ENCODE results near the gene ERVV-1. TPM values are rescaled to one million over a fixed set of nuclear protein-coding genes. Genes with fewer than 3 reads are reported as not detected.

The ERVV-1 gene
- total RNA-seq, 1 donor from 2014 or later = not detected

DNA sequence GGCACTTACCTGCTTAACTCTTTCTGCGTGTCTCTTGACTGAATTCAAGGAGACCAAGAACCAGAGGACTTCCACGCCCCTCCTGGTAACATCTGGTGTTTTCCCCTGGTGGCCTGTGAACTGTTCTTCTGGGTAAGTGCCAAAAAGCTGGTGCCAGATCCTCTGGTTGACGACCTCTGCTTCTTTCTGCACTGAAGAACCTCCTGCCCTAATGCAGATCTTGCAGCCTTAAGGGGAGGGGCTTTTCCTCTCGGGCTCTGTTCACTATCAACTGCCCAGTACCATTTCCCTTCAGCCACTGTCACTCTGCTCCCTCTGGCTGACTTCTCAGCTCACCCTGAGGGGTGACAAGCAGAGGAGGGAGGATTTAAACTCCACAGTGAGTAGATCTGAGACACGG is 6.1 kb upstream of the ERVV-1 start:
- peaks cover 3% of the 10 kb centered on the region for H3K9me3 Mint-ChIP-seq (ENCODE audit: unreplicated experiment)

GRCh38 chr19:53008061-53008778 is 5.5 kb upstream of the ERVV-1 start:
- no peak for DNase-seq (ENCODE audit: low read depth)
- Histone ChIP-seq H3K9me3 (ENCODE audit: insufficient read depth, low read depth, low read length) (peaks cover 11% of the 10 kb centered on the region), H3K9ac (ENCODE audit: low read length) (no peak overlapping the region), H3K4me2 (ENCODE audit: low read length) (no peak overlapping the region), H3K4me1 (ENCODE audit: insufficient read depth, low read length) (no peaks in the 10 kb centered on the region), H3K27me3 (ENCODE audit: insufficient read depth, low read length) (no peaks in the 10 kb centered on the region), H3K27ac (ENCODE audit: low read depth, low read length) (no peak overlapping the region), H4K20me1 (ENCODE audit: insufficient read depth, low read length) (no peaks in the 10 kb centered on the region), H3K4me3 (ENCODE audit: insufficient read depth, low read depth, low read length) (no peak overlapping the region), H3K79me2 (ENCODE audit: insufficient read depth, low read length) (no peaks in the 10 kb centered on the region), H3K36me3 (ENCODE audit: insufficient read depth, low read length) (no peaks in the 10 kb centered on the region), H2AFZ (ENCODE audit: low read depth, low read length) (no peak overlapping the region)
- Mint-ChIP-seq H3K9me3 (ENCODE audit: unreplicated experiment) (peaks cover 3% of the 10 kb centered on the region), H3K27me3 (ENCODE audit: low read depth, unreplicated experiment) (no peaks in the 10 kb centered on the region), H3K4me1 (ENCODE audit: low read depth, unreplicated experiment) (peaks cover 2% of the 10 kb centered on the region), H3K4me3 (ENCODE audit: unreplicated experiment) (no peak overlapping the region), H3K36me3 (ENCODE audit: low read depth, unreplicated experiment) (peaks cover 21% of the 10 kb centered on the region), H3K27ac (ENCODE audit: unreplicated experiment) (no peak overlapping the region)
- no peak for FAIRE-seq
- TF ChIP-seq CTCF (IDR thresholded peaks at IDR 0.05; ENCODE audit: insufficient read depth, low read depth, low read length) (no peak), EZH2 (IDR thresholded peaks at IDR 0.05; ENCODE audit: insufficient read depth, low read length) (no peak)

More for the DNA sequence above, 6.1 kb upstream of the ERVV-1 start:
- no peak overlapping the region for H3K4me2 ChIP-seq (ENCODE audit: low read length)
- peaks cover 11% of the 10 kb centered on the region for H3K9me3 ChIP-seq (ENCODE audit: insufficient read depth, low read depth, low read length)
- no peak overlapping the region for H3K9ac ChIP-seq (ENCODE audit: low read length)
- no peaks in the 10 kb centered on the region for H3K27me3 ChIP-seq (ENCODE audit: insufficient read depth, low read length)
- no peak overlapping the region for H3K27ac ChIP-seq (ENCODE audit: low read depth, low read length)
- Mint-ChIP-seq H3K4me1 (ENCODE audit: low read depth, unreplicated experiment) (peaks cover 2% of the 10 kb centered on the region), H3K27me3 (ENCODE audit: low read depth, unreplicated experiment) (no peaks in the 10 kb centered on the region), H3K4me3 (ENCODE audit: unreplicated experiment) (no peak overlapping the region), H3K27ac (ENCODE audit: unreplicated experiment) (no peak overlapping the region), H3K36me3 (ENCODE audit: low read depth, unreplicated experiment) (peaks cover 21% of the 10 kb centered on the region)
- H3K36me3 ChIP-seq (ENCODE audit: insufficient read depth, low read length) = no peaks in the 10 kb centered on the region
- DNase-seq (ENCODE audit: low read depth) (no peak), FAIRE-seq (no peak)
- no peak overlapping the region for H2AFZ ChIP-seq (ENCODE audit: low read depth, low read length)
- no peak overlapping the region for H3K4me3 ChIP-seq (ENCODE audit: insufficient read depth, low read depth, low read length)
- H3K4me1 ChIP-seq (ENCODE audit: insufficient read depth, low read length) = no peaks in the 10 kb centered on the region
- no peaks in the 10 kb centered on the region for H3K79me2 ChIP-seq (ENCODE audit: insufficient read depth, low read length)
- no peaks in the 10 kb centered on the region for H4K20me1 ChIP-seq (ENCODE audit: insufficient read depth, low read length)
- TF ChIP-seq CTCF (IDR thresholded peaks at IDR 0.05; ENCODE audit: insufficient read depth, low read depth, low read length) (no peak), EZH2 (IDR thresholded peaks at IDR 0.05; ENCODE audit: insufficient read depth, low read length) (no peak)

- H3K4me2 ChIP-seq (ENCODE audit: low read length) = no peak overlapping the region
- no peaks in the 10 kb centered on the region for H3K27me3 Mint-ChIP-seq (ENCODE audit: low read depth, unreplicated experiment)
- H3K9me3 Mint-ChIP-seq (ENCODE audit: unreplicated experiment) = peaks cover 9% of the 10 kb centered on the region
- H3K9me3 ChIP-seq (ENCODE audit: insufficient read depth, low read depth, low read length) = peaks cover 4% of the 10 kb centered on the region
- H3K4me1 Mint-ChIP-seq (ENCODE audit: low read depth, unreplicated experiment) = peaks cover 2% of the 10 kb centered on the region
- no peak overlapping the region for H3K27ac ChIP-seq (ENCODE audit: low read depth, low read length)
- no peaks in the 10 kb centered on the region for H3K4me1 ChIP-seq (ENCODE audit: insufficient read depth, low read length)
- H3K27me3 ChIP-seq (ENCODE audit: insufficient read depth, low read length) = no peaks in the 10 kb centered on the region
- no peak overlapping the region for H2AFZ ChIP-seq (ENCODE audit: low read depth, low read length)
- peaks cover 19% of the 10 kb centered on the region for H3K36me3 Mint-ChIP-seq (ENCODE audit: low read depth, unreplicated experiment)
- H3K4me3 Mint-ChIP-seq (ENCODE audit: unreplicated experiment) = no peak overlapping the region
- no peaks in the 10 kb centered on the region for H3K36me3 ChIP-seq (ENCODE audit: insufficient read depth, low read length)
- H3K9ac ChIP-seq (ENCODE audit: low read length) = no peak overlapping the region
- H3K4me3 ChIP-seq (ENCODE audit: insufficient read depth, low read depth, low read length) = no peak overlapping the region
- H4K20me1 ChIP-seq (ENCODE audit: insufficient read depth, low read length) = no peaks in the 10 kb centered on the region
- no peak for TF ChIP-seq CTCF (IDR thresholded peaks at IDR 0.05; ENCODE audit: insufficient read depth, low read depth, low read length)
- H3K79me2 ChIP-seq (ENCODE audit: insufficient read depth, low read length) = no peaks in the 10 kb centered on the region
- DNase-seq (ENCODE audit: low read depth) (no peak), FAIRE-seq (no peak)
- no peak overlapping the region for H3K27ac Mint-ChIP-seq (ENCODE audit: unreplicated experiment)
Observed at GRCh38 chr19:53010494-53010893, 3.2 kb upstream of the ERVV-1 start.
